ENCODE results near the gene CCSER1.

Gene CCSER1

GRCh38 chr4:90421161-90421560 lies 294.0 kb downstream of the CCSER1 start:
- no peak for DNase-seq
- H3K36me3 ChIP-seq (replicated peaks) = no peaks in the 10 kb centered on the region
- no peaks in the 10 kb centered on the region for H3K27me3 ChIP-seq (replicated peaks)
- TF ChIP-seq, protein P1, sequence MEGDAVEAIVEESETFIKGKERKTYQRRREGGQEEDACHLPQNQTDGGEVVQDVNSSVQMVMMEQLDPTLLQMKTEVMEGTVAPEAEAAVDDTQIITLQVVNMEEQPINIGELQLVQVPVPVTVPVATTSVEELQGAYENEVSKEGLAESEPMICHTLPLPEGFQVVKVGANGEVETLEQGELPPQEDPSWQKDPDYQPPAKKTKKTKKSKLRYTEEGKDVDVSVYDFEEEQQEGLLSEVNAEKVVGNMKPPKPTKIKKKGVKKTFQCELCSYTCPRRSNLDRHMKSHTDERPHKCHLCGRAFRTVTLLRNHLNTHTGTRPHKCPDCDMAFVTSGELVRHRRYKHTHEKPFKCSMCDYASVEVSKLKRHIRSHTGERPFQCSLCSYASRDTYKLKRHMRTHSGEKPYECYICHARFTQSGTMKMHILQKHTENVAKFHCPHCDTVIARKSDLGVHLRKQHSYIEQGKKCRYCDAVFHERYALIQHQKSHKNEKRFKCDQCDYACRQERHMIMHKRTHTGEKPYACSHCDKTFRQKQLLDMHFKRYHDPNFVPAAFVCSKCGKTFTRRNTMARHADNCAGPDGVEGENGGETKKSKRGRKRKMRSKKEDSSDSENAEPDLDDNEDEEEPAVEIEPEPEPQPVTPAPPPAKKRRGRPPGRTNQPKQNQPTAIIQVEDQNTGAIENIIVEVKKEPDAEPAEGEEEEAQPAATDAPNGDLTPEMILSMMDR (IDR thresholded peaks at IDR 0.05; ENCODE audit: low read depth, low read length, missing control alignments) = no peak
- no peak overlapping the region for H3K4me3 ChIP-seq (ENCODE audit: low read depth, low read length)
- in situ Hi-C loops (cut with HindIII; ENCODE audit: low pct_ligation_motif_present, low sequenced_read_pairs) = no loop called here
- no peak overlapping the region for H3K27ac ChIP-seq

DNA sequence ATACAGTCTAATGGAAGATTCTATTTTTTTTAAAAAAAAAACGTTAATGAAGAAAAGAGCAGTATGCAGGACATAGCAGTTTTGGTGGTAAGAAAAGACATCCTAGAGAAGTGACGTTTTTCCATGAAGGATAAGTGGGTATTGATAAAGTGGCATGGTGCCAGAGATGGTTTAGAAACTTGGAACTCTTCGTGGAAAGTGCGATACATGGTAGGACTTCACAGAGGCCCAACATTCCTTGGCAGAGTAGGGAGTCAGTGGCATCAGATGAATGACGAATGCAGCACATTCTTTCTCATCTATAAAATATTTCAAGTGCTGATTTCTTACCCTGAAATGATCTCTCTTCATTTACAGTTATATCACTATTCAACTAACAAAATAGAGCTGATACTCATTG lies 298.7 kb downstream of the CCSER1 start:
- TF ChIP-seq, protein P1 (IDR thresholded peaks at IDR 0.05; ENCODE audit: low read depth, low read length, missing control alignments) = no peak
- in situ Hi-C loops (cut with HindIII; ENCODE audit: low pct_ligation_motif_present, low sequenced_read_pairs) = no loop called here
- Histone ChIP-seq H3K27ac (no peak overlapping the region), H3K4me3 (ENCODE audit: low read depth, low read length) (no peak overlapping the region), H3K27me3 (replicated peaks) (no peaks in the 10 kb centered on the region), H3K36me3 (replicated peaks) (no peaks in the 10 kb centered on the region)
- no peak for DNase-seq

DNA sequence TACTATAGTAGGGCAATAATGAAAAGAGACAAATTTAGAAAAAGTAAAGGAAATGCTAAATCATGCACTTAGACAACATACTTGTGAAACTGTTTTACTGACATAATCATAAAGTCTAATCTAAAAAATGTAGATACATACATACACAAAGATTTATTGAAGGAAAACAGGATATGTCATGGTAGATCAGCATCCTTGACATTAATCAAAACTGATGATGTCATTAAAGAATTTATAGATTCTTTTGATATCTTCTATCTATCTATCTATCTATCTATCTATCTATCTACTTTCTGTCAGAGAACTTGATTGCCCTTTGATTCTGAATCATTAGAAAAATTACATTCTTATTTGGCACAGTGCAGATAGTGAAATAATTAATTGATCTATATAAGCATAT lies 311.3 kb downstream of the CCSER1 start:
- TF ChIP-seq, protein P1 (IDR thresholded peaks at IDR 0.05; ENCODE audit: low read depth, low read length, missing control alignments) = no peak
- in situ Hi-C loops (cut with HindIII; ENCODE audit: low pct_ligation_motif_present, low sequenced_read_pairs) = no loop called here
- Histone ChIP-seq H3K36me3 (replicated peaks) (no peaks in the 10 kb centered on the region), H3K27ac (no peak overlapping the region), H3K27me3 (replicated peaks) (no peaks in the 10 kb centered on the region), H3K4me3 (ENCODE audit: low read depth, low read length) (no peak overlapping the region)
- no peak for DNase-seq

DNA sequence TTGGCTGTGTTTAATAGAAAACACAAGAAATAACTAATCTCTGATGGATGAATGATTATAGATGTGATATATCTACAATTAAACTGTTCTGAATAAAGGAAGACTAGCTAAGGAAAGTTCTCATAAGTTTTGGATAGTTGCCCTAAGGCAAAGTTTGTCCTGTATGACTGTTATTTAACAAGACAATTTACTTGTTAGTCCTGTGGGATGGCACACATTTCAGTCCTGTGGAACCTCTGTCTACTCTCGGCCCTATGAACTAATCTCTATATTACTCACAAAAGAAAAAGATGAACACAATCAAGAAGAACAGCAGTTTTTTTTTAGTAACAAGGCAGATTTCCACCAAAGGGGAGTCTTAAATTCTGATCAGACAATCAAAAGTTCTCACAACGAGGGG lies 314.6 kb downstream of the CCSER1 start:
- no peaks in the 10 kb centered on the region for H3K27me3 ChIP-seq (replicated peaks)
- no peaks in the 10 kb centered on the region for H3K36me3 ChIP-seq (replicated peaks)
- in situ Hi-C loops (cut with HindIII; ENCODE audit: low pct_ligation_motif_present, low sequenced_read_pairs) = no loop called here
- DNase-seq = no peak
- TF ChIP-seq, protein P1 (IDR thresholded peaks at IDR 0.05; ENCODE audit: low read depth, low read length, missing control alignments) = no peak
- no peak overlapping the region for H3K4me3 ChIP-seq (ENCODE audit: low read depth, low read length)
- H3K27ac ChIP-seq = no peak overlapping the region

- no peak overlapping the region for H3K27ac ChIP-seq
- H3K27me3 ChIP-seq (replicated peaks) = no peaks in the 10 kb centered on the region
- no peaks in the 10 kb centered on the region for H3K36me3 ChIP-seq (replicated peaks)
- TF ChIP-seq, protein P1 (IDR thresholded peaks at IDR 0.05; ENCODE audit: low read depth, low read length, missing control alignments) = no peak
- in situ Hi-C loops (cut with HindIII; ENCODE audit: low pct_ligation_motif_present, low sequenced_read_pairs) = no loop called here
- H3K4me3 ChIP-seq (ENCODE audit: low read depth, low read length) = no peak overlapping the region
- no peak for DNase-seq
These were observed 315.4 kb downstream of the CCSER1 start for GRCh38 chr4:90442619-90443018.

DNA sequence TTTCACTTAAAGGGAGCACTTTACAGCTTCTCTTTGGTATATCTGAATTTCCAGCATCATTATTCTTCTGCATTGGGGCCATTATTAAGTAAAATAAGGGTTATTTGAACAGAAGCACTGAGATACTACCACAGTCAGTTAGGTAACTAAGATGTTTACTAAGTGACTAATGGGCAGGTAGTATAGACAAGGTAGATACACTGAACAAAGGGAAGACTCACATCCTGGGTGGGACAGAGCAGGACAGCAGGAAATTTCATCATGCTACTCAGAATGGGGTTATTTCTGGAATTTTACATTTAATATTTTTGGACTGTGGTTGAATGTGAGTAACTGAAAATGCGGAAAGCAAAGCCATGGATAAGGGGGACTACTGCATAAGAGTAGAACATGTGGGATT lies 316.0 kb downstream of the CCSER1 start:
- Histone ChIP-seq H3K27me3 (replicated peaks) (no peaks in the 10 kb centered on the region), H3K36me3 (replicated peaks) (no peaks in the 10 kb centered on the region), H3K27ac (no peak overlapping the region), H3K4me3 (ENCODE audit: low read depth, low read length) (no peak overlapping the region)
- in situ Hi-C loops (cut with HindIII; ENCODE audit: low pct_ligation_motif_present, low sequenced_read_pairs) = no loop called here
- DNase-seq = no peak
- TF ChIP-seq, protein P1 (IDR thresholded peaks at IDR 0.05; ENCODE audit: low read depth, low read length, missing control alignments) = no peak

All from brain microvascular endothelial cell (primary cell).